ENCODE data around the gene PTPN9. TPM values are rescaled to one million over a fixed set of nuclear protein-coding genes. Genes with fewer than 3 reads are reported as not detected.

The PTPN9 gene
- total and polyA plus RNA-seq, 4 donors, result 7.1 to 32.4 (median 19.9) TPM

GRCh38 chr15:75594276-75594675, 15.2 kb upstream of the PTPN9 start:
- H3K27me3 ChIP-seq (ENCODE audit: control insufficient read depth in 3 of 3, insufficient read depth in 3 of 3, low read length in 2 of 3), result no peaks in the 10 kb centered on the region
- H3K9me3 ChIP-seq (ENCODE audit: control insufficient read depth in 4 of 4, insufficient read depth in 3 of 4, low read length in 3 of 4), result peaks cover 0 to 2% (median 0%) of the 10 kb centered on the region in 4 donors
- peaks cover 0 to 6% (median 0%) of the 10 kb centered on the region in 5 donors for H3K4me1 ChIP-seq (ENCODE audit: control insufficient read depth in 5 of 5, insufficient read depth in 5 of 5, low read length in 5 of 5)
- DNase-seq (no peak), ATAC-seq (ENCODE audit: insufficient read depth, low FRiP score) (no peak)
- peaks cover 14 to 33% (median 28%) of the 10 kb centered on the region in 4 donors for H3K36me3 ChIP-seq (ENCODE audit: control insufficient read depth in 4 of 4, insufficient read depth in 4 of 4, low read length in 4 of 4)
- no peak overlapping the region for H3K9ac ChIP-seq (ENCODE audit: insufficient read depth in 1 of 2, low read length in 2 of 2)
- H3K27ac ChIP-seq (ENCODE audit: low read depth in 1 of 2, low read length in 1 of 2), result no peak overlapping the region
- no peak overlapping the region for H3K4me3 ChIP-seq
- no peak for TF ChIP-seq CTCF (IDR thresholded peaks at IDR 0.05; ENCODE audit: control extremely low read depth, extremely low read depth)
- WGBS, 2 donors, result 90 to 94% methylated on average over 9 of the region's 9 CpGs

DNA sequence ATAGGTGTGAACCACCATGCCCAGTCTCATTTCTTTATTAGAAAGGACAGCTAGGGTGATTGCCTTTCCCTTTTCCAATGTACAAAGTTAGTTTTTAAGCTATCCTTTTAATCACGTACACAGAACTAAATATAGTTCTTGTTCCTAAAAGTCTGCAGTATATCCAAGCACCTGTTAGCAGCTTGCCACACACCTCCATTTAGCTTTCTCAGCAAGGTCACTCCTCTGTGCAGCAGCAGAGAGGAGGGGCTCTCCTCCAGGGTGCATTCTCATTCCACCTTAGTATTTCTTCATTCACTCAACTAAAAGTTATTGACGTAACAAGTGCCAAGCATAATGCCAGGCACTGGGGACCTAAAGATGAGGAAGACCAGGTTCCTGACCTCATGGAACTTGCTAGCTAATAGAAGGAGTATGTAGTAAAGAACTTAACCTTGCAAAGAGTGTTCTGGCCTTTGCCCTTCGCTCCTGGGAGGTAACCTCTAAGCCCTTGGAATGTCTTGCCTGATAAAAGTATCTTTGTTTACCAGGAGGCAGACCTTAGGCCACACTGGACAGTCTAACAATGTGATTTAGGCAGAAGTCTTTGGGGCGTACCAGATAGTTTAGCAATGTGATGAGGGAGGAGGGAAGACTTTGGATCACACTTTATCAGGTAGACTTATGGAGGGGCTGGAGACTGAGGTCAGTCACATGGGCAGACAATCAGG, 12.7 kb upstream of the PTPN9 start:
- Histone ChIP-seq H3K4me1 (ENCODE audit: control insufficient read depth in 5 of 5, insufficient read depth in 5 of 5, low read length in 5 of 5) (no peaks in the 10 kb centered on the region), H3K36me3 (ENCODE audit: control insufficient read depth in 4 of 4, insufficient read depth in 4 of 4, low read length in 4 of 4) (peaks cover 3 to 12% (median 7%) of the 10 kb centered on the region in 4 donors), H3K4me3 (no peak overlapping the region), H3K27ac (ENCODE audit: low read depth in 1 of 2, low read length in 1 of 2) (no peak overlapping the region), H3K9ac (ENCODE audit: insufficient read depth in 1 of 2, low read length in 2 of 2) (no peak overlapping the region), H3K27me3 (ENCODE audit: control insufficient read depth in 3 of 3, insufficient read depth in 3 of 3, low read length in 2 of 3) (no peaks in the 10 kb centered on the region), H3K9me3 (ENCODE audit: control insufficient read depth in 4 of 4, insufficient read depth in 3 of 4, low read length in 3 of 4) (no peaks in the 10 kb centered on the region)
- ATAC-seq (ENCODE audit: insufficient read depth, low FRiP score), result no peak
- DNase-seq, result no peak
- 93 to 95% methylated on average over 4 of the region's 4 CpGs for WGBS, 2 donors
- no peak for TF ChIP-seq CTCF (IDR thresholded peaks at IDR 0.05; ENCODE audit: control extremely low read depth, extremely low read depth)

GRCh38 chr15:75590239-75590638, 11.1 kb upstream of the PTPN9 start:
- DNase-seq, result no peak
- 91 to 96% methylated on average over 2 of the region's 2 CpGs for WGBS, 2 donors

More at GRCh38 chr15:75590239-75590638, 11.1 kb upstream of the PTPN9 start:
- H3K4me1 ChIP-seq (ENCODE audit: control insufficient read depth in 5 of 5, insufficient read depth in 5 of 5, low read length in 5 of 5), result no peaks in the 10 kb centered on the region
- H3K27ac ChIP-seq (ENCODE audit: low read depth in 1 of 2, low read length in 1 of 2), result no peak overlapping the region
- no peak for ATAC-seq (ENCODE audit: insufficient read depth, low FRiP score)
- H3K27me3 ChIP-seq (ENCODE audit: control insufficient read depth in 3 of 3, insufficient read depth in 3 of 3, low read length in 2 of 3), result no peaks in the 10 kb centered on the region
- H3K9ac ChIP-seq (ENCODE audit: insufficient read depth in 1 of 2, low read length in 2 of 2), result no peak overlapping the region
- H3K4me3 ChIP-seq, result no peak overlapping the region
- peaks cover 0 to 5% (median 2%) of the 10 kb centered on the region in 4 donors for H3K36me3 ChIP-seq (ENCODE audit: control insufficient read depth in 4 of 4, insufficient read depth in 4 of 4, low read length in 4 of 4)
- H3K9me3 ChIP-seq (ENCODE audit: control insufficient read depth in 4 of 4, insufficient read depth in 3 of 4, low read length in 3 of 4), result no peaks in the 10 kb centered on the region
- no peak for TF ChIP-seq CTCF (IDR thresholded peaks at IDR 0.05; ENCODE audit: control extremely low read depth, extremely low read depth)

All from lung (tissue), 12 donors.